ENCODE results near the gene TM7SF2.

Gene TM7SF2

DNA sequence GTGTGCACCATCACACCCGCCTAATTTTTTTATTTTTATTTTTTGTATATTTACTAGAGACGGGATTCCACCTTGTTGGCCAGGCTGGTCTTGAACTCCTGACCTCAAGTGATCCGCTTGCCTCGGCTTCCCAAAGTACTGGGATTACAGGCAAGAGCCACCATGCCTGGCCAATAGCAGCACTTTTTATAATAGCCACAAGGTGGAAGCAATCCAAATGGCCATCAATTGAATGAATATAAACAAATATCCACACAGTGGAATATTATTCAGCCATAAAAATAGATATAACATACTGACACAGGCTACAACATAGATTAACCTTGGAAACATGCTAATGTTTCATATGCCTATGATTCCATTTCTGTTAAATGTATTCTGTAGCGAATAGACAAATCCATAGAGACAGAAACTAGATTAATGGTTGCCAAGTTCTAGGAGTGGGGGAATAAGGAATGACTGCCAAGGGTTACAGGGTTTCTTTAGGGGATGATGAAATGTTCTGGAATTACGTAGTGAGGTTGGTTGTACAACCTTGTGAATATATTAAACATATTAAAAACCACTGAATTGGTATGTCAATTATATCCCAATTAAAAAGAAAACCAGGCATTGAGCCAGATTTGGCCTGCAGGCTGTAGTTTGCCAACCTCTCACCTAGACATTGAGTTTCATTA, 10.9 kb upstream of the TM7SF2 start:
- H2AFZ ChIP-seq (ENCODE audit: low read depth, low read length, severe bottlenecking), result no peak overlapping the region
- peaks cover 37% of the 10 kb centered on the region for H3K79me2 ChIP-seq (ENCODE audit: insufficient read depth, low read length)
- no peaks in the 10 kb centered on the region for H3K9me3 ChIP-seq (ENCODE audit: insufficient read depth, low read length)
- peaks cover 6% of the 10 kb centered on the region; the same call in 1 of the 2 replicates for H3K36me3 ChIP-seq (ENCODE audit: low read length)
- H3K9ac ChIP-seq (ENCODE audit: low read length), result no peak overlapping the region
- H3K9me2 ChIP-seq (replicated peaks; ENCODE audit: insufficient read depth, low read length), result no peaks in the 10 kb centered on the region
- H3K4me3 ChIP-seq (ENCODE audit: insufficient read depth, low read length, poor library complexity, severe bottlenecking), result no peak overlapping the region
- H3K27ac ChIP-seq (ENCODE audit: low read depth, low read length), result no peak overlapping the region
- no peaks in the 10 kb centered on the region for H3F3A ChIP-seq (ENCODE audit: insufficient read depth)
- H4K20me1 ChIP-seq (ENCODE audit: low read depth, low read length), result no peaks in the 10 kb centered on the region
- TF ChIP-seq EZH2phosphoT487 (conservative IDR thresholded peaks at IDR 0.05; ENCODE audit: low read length), result no peak
- TF ChIP-seq, protein P1, sequence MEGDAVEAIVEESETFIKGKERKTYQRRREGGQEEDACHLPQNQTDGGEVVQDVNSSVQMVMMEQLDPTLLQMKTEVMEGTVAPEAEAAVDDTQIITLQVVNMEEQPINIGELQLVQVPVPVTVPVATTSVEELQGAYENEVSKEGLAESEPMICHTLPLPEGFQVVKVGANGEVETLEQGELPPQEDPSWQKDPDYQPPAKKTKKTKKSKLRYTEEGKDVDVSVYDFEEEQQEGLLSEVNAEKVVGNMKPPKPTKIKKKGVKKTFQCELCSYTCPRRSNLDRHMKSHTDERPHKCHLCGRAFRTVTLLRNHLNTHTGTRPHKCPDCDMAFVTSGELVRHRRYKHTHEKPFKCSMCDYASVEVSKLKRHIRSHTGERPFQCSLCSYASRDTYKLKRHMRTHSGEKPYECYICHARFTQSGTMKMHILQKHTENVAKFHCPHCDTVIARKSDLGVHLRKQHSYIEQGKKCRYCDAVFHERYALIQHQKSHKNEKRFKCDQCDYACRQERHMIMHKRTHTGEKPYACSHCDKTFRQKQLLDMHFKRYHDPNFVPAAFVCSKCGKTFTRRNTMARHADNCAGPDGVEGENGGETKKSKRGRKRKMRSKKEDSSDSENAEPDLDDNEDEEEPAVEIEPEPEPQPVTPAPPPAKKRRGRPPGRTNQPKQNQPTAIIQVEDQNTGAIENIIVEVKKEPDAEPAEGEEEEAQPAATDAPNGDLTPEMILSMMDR (IDR thresholded peaks at IDR 0.05; ENCODE audit: insufficient read depth, low read length, poor library complexity, severe bottlenecking), result no peak
- H3K27me3 ChIP-seq (ENCODE audit: low read length), result no peaks in the 10 kb centered on the region
- no peak overlapping the region for H3K4me2 ChIP-seq (ENCODE audit: low read depth, low read length, poor library complexity, severe bottlenecking)

DNA sequence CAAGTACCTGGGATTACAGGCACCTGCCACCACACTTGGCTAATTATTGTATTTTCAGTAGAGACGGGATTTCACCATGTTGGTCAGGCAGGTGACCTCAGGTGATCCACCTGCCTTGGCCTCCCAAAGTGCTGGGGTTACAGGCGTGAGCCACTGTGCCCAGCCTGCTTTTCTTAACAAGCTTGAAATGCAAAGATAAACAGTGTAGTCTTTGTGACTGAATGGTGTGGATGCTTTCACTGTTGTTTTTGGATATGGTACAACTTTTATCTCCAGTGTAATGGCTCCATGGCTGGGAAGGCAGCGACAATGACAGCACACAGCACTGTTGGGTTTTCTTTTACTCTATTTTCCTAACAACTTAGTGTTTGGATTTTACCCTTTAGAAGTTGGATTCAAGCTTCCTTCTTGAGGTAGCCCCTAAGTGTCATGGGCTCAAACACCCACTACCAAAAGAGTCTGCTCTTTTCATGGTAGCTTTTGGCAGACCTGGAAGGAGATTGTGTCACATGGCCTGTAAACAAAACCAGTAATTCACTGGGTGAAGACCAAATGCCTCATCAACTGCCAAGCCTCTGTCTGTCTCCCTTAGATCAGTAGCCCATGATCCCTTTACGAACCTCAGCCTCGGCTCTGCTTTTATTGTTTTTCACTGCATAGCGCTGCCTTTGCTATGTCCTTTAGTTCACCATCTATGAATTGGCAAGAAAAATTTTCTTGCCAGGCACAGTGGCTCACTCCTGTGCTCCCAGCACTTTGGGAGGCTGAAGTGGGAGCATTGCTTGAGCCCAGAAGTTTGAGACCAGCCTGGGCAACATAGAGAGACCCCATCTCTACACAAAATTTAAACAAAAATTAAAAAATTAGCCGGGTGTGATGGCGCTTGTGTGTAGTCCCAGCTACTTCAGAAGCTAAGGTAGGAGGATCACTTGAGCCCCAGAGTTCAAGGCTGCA, 9.3 kb upstream of the TM7SF2 start:
- Histone ChIP-seq H3K27ac (ENCODE audit: low read depth, low read length) (no peak overlapping the region), H3K79me2 (ENCODE audit: insufficient read depth, low read length) (peaks cover 29% of the 10 kb centered on the region), H3K27me3 (ENCODE audit: low read length) (no peaks in the 10 kb centered on the region), H3K9me2 (replicated peaks; ENCODE audit: insufficient read depth, low read length) (no peaks in the 10 kb centered on the region), H3K4me2 (ENCODE audit: low read depth, low read length, poor library complexity, severe bottlenecking) (no peak overlapping the region), H4K20me1 (ENCODE audit: low read depth, low read length) (no peaks in the 10 kb centered on the region), H3K36me3 (ENCODE audit: low read length) (peaks cover 6% of the 10 kb centered on the region; the same call in 1 of the 2 replicates), H3F3A (ENCODE audit: insufficient read depth) (no peaks in the 10 kb centered on the region), H3K9me3 (ENCODE audit: insufficient read depth, low read length) (no peaks in the 10 kb centered on the region), H2AFZ (ENCODE audit: low read depth, low read length, severe bottlenecking) (no peak overlapping the region), H3K9ac (ENCODE audit: low read length) (no peak overlapping the region), H3K4me3 (ENCODE audit: insufficient read depth, low read length, poor library complexity, severe bottlenecking) (no peak overlapping the region)
- TF ChIP-seq EZH2phosphoT487 (conservative IDR thresholded peaks at IDR 0.05; ENCODE audit: low read length), result no peak
- TF ChIP-seq, protein P1 (IDR thresholded peaks at IDR 0.05; ENCODE audit: insufficient read depth, low read length, poor library complexity, severe bottlenecking), result no peak

DNA sequence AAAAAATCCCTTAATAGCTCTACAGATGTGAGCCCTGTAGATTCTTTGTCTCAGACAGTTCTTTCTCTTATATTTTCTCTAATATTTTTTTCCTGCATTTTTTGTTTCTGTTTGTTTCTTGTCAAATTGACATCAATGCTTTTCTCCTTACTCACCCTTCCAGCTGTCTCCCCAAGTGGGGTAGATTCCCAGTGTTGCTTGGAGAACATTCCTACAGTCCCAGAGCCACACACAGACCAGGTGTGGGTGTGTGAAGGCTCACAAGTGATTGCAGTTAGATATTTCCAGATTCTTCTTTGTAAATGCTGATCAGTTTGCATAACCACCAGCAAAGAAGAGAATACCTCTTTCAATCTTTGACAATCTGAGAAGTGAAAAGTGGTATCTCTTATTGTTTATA, 8.2 kb upstream of the TM7SF2 start:
- peaks cover 19% of the 10 kb centered on the region for H3K79me2 ChIP-seq (ENCODE audit: insufficient read depth, low read length)
- no peak overlapping the region for H3K27ac ChIP-seq (ENCODE audit: low read depth, low read length)

More for the DNA sequence above, 8.2 kb upstream of the TM7SF2 start:
- TF ChIP-seq EZH2phosphoT487 (conservative IDR thresholded peaks at IDR 0.05; ENCODE audit: low read length), result no peak
- TF ChIP-seq, protein P1 (IDR thresholded peaks at IDR 0.05; ENCODE audit: insufficient read depth, low read length, poor library complexity, severe bottlenecking), result no peak
- Histone ChIP-seq H3K9me3 (ENCODE audit: insufficient read depth, low read length) (no peaks in the 10 kb centered on the region), H4K20me1 (ENCODE audit: low read depth, low read length) (no peaks in the 10 kb centered on the region), H3K27me3 (ENCODE audit: low read length) (no peaks in the 10 kb centered on the region), H3K9me2 (replicated peaks; ENCODE audit: insufficient read depth, low read length) (no peaks in the 10 kb centered on the region), H3K4me3 (ENCODE audit: insufficient read depth, low read length, poor library complexity, severe bottlenecking) (no peak overlapping the region), H3K36me3 (ENCODE audit: low read length) (peaks cover 2% of the 10 kb centered on the region; the same call in 1 of the 2 replicates), H2AFZ (ENCODE audit: low read depth, low read length, severe bottlenecking) (no peak overlapping the region), H3F3A (ENCODE audit: insufficient read depth) (no peaks in the 10 kb centered on the region), H3K9ac (ENCODE audit: low read length) (no peak overlapping the region), H3K4me2 (ENCODE audit: low read depth, low read length, poor library complexity, severe bottlenecking) (no peak overlapping the region)

Measured in SU-DHL-6 (cell line).